ENCODE data around the gene SPPL2B. TPM values are rescaled to one million over a fixed set of nuclear protein-coding genes. Genes with fewer than 3 reads are reported as not detected.

The SPPL2B gene
- total and polyA plus RNA-seq, 8 donors: 36.4 to 226 (median 52.8) TPM

DNA sequence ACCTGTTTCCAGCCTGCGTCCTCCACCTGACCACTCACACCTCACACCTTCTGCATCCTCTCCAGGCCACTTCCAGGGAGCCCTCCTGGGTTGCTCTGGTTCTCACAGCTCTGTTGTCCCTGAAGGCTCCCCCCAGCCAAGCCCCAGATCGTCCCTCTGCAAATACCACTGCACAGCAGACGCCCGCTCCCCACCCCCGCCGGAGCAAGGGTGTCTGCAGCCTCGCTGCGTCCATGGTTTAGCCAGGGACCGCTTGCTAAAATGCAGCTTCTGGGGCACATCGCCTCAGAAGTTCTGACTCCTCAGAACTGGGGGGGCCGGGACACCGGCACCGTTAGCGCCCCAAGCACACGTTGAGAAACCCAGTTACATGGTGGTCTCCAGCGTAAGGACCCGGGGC, 21.5 kb upstream of the SPPL2B start:
- H3K27ac ChIP-seq: no peak overlapping the region
- no peaks in the 10 kb centered on the region for H3K4me1 ChIP-seq
- H3K4me3 ChIP-seq: no peak overlapping the region
- H3K27me3 ChIP-seq: no peaks in the 10 kb centered on the region
- no peak for FAIRE-seq
- ATAC-seq: no peak
- H3K9me3 ChIP-seq: no peaks in the 10 kb centered on the region
- TF ChIP-seq, protein P1, sequence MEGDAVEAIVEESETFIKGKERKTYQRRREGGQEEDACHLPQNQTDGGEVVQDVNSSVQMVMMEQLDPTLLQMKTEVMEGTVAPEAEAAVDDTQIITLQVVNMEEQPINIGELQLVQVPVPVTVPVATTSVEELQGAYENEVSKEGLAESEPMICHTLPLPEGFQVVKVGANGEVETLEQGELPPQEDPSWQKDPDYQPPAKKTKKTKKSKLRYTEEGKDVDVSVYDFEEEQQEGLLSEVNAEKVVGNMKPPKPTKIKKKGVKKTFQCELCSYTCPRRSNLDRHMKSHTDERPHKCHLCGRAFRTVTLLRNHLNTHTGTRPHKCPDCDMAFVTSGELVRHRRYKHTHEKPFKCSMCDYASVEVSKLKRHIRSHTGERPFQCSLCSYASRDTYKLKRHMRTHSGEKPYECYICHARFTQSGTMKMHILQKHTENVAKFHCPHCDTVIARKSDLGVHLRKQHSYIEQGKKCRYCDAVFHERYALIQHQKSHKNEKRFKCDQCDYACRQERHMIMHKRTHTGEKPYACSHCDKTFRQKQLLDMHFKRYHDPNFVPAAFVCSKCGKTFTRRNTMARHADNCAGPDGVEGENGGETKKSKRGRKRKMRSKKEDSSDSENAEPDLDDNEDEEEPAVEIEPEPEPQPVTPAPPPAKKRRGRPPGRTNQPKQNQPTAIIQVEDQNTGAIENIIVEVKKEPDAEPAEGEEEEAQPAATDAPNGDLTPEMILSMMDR (IDR thresholded peaks at IDR 0.05): no peak
- intact Hi-C loops (cut with DNase I): no loop called here
- WGBS, 2 donors: 72 to 75% methylated on average over 17 of the region's 17 CpGs
- no peak for DNase-seq
- H3K36me3 ChIP-seq: no peaks in the 10 kb centered on the region

DNA sequence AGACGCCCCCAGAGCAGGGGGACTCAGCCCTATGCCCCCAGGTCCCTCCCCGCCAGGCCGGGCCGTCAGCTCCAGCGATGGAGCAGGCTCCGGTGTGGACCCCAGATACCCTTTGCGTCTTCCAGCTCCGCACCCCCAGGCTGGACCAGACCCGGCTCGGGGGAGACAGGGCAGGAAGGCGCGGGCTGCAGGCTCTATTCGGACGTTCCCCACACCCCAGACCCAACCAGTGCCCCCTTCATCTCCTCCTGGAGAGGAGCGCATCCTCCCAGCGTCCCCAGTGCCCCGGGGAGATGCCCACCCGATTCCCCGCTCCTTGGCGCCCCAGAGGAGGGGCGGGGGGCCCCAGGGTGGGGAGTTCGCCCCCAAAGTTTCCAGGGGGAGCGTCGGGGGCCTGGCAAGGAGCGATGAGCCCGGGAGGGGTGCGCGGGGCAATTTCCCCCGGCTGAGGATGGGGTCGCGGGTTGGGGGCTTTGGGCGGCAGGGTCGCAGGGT, 20.9 kb upstream of the SPPL2B start:
- H3K4me3 ChIP-seq: no peak overlapping the region
- TF ChIP-seq, protein P1 (IDR thresholded peaks at IDR 0.05): no peak

DNA sequence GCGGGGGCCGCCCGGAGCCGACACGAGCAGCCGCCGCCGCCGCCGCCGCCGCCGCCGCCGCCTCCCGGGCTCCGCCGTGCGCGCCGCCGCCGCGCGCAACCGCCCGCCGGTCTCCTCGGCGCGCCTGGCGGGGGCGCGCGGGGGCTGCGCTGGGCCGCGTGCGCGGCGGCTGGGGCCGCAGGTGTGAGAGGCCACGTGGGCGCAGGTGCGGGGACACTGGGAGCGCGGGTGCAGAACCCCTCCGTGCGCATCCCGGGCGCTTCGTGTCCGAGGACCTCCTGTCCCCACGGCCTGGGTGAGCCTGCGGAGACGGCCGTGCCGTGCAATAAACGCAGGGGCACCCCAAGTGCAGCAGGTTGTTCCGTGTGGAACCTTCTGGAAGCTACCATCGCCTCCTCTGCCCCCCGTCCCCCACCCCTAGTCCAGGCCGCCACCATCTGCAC, 20.3 kb upstream of the SPPL2B start, which contains the start of gene LINGO3:
TSS of gene LINGO3 (minus strand) at position 41 of the 443 bp plus-strand sequence. CDS start 16,378 bp downstream, outside the sequence.
- DNase-seq (peak in 2 of 6 donors; percentile 65 to 66), FAIRE-seq (no peak), ATAC-seq (peak in 3 of 4 donors; percentile 25 to 38 (median 32))
- H3K27ac ChIP-seq: no peak within 1 kb of the TSS
- TF ChIP-seq, protein P1 (IDR thresholded peaks at IDR 0.05): no peak
- no peaks in the 10 kb centered on the region for H3K4me1 ChIP-seq
- H3K9me3 ChIP-seq: no peaks in the 10 kb centered on the region
- no peak within 1 kb of the TSS for H3K4me3 ChIP-seq
- intact Hi-C loops (cut with DNase I): no loop called here
- no peaks in the 10 kb centered on the region for H3K36me3 ChIP-seq
- 10 to 14% methylated on average over 19 to 63 of the region's 63 CpGs for WGBS, 2 donors
- H3K27me3 ChIP-seq: no peaks in the 10 kb centered on the region

More for the DNA sequence above, 20.9 kb upstream of the SPPL2B start:
- intact Hi-C loops (cut with DNase I): no loop called here
- no peak for ATAC-seq
- H3K9me3 ChIP-seq: no peaks in the 10 kb centered on the region
- DNase-seq: no peak
- no peaks in the 10 kb centered on the region for H3K4me1 ChIP-seq
- H3K27ac ChIP-seq: no peak overlapping the region
- no peaks in the 10 kb centered on the region for H3K36me3 ChIP-seq
- H3K27me3 ChIP-seq: no peaks in the 10 kb centered on the region
- no peak for FAIRE-seq
- 34 to 56% methylated on average over 23 to 33 of the region's 33 CpGs for WGBS, 2 donors

DNA sequence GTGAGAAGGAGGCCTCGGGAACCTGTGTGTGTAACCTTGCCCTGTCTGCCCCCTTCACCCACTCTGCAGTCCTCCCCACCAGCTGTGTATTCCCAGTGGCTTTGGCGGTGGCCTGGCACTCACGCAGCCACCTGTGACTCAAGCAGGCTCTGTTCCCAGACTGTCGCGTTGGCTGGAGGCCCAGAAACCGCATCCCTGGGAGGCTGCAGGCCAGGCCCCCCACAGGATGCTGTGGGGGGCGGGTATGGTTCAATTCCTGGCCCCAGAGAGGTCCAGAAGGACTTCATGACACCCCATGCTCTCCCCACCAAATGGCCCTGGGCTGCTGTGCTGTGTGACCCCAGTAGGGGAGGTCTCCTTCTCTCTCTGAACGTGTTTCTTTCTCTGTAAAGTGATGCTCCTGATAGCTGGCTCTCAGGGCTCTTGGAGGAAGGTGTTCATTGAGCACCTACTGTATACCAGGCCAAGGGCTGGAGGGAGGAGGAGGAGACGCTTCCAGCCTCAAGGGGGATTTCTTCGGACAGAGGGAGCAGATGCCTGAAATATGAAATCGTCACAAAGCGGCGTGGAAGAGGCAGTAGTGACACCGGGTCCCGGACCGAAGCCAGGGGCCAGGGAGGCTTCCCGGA, 18.6 kb upstream of the SPPL2B start:
- TF ChIP-seq, protein P1 (IDR thresholded peaks at IDR 0.05): no peak
- H3K4me3 ChIP-seq: no peak overlapping the region
- H3K9me3 ChIP-seq: no peaks in the 10 kb centered on the region
- 48 to 53% methylated on average over 17 of the region's 17 CpGs for WGBS, 2 donors
- no peaks in the 10 kb centered on the region for H3K27me3 ChIP-seq
- H3K4me1 ChIP-seq: no peaks in the 10 kb centered on the region
- intact Hi-C loops (cut with DNase I): no loop called here
- DNase-seq: peak; percentile 79 to 88 (median 82)
- H3K36me3 ChIP-seq: no peaks in the 10 kb centered on the region
- ATAC-seq: peak; percentile 87 to 96 (median 92)
- no peak overlapping the region for H3K27ac ChIP-seq
- no peak for FAIRE-seq

DNA sequence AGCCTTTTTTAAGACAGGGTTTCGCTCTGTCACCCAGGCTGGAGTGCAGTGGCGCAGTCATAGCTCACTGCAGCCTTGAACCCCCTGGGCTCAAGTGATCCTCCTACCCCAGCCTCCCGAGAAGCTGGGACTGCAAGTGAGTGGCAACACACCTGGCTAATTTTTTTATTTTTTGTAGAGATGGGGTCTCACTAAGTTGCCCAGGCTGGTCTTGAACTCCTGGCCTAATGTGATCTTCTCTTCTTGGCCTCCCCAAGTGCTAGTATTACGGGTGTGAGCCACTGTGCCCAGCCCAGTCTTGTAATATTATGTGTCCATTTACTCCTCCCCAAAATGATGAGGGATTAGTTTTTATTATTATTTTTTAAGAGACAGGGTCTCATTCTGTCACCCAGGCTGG, 17.4 kb upstream of the SPPL2B start:
- Histone ChIP-seq H3K27ac (no peak overlapping the region), H3K36me3 (no peaks in the 10 kb centered on the region), H3K4me3 (no peak overlapping the region), H3K4me1 (no peaks in the 10 kb centered on the region), H3K27me3 (no peaks in the 10 kb centered on the region), H3K9me3 (no peaks in the 10 kb centered on the region)
- 96 to 97% methylated on average over 4 of the region's 4 CpGs for WGBS, 2 donors
- FAIRE-seq (no peak), DNase-seq (no peak), ATAC-seq (no peak)
- intact Hi-C loops (cut with DNase I): no loop called here
- TF ChIP-seq, protein P1 (IDR thresholded peaks at IDR 0.05): no peak
